ENCODE results near the gene CRB2. TPM values are rescaled to one million over a fixed set of nuclear protein-coding genes. Genes with fewer than 3 reads are reported as not detected.
"Not testable (repeated sequence)": the region's sequence is repeated elsewhere in the genome, so short reads cannot be mapped to it uniquely, and the experiment has no call there.

The CRB2 gene
- total RNA-seq, 5 donors from 2014 or later (not counting 1 experiment from before 2014, with no cell fraction given), result 0.09 to 0.20 TPM; not detected in 3

- no peaks in the 10 kb centered on the region for H3K27me3 Mint-ChIP-seq
- H3K27ac Mint-ChIP-seq, result no peak overlapping the region
- Histone ChIP-seq H3K27ac (ENCODE audit: low read length) (no peak overlapping the region), H3K27me3 (replicated peaks in 1 of 2; ENCODE audit: control insufficient read depth in 2 of 2, extremely low read depth in 1 of 2, insufficient read depth in 2 of 2, low read length in 1 of 2) (no peaks in the 10 kb centered on the region), H3K36me3 (ENCODE audit: control insufficient read depth in 2 of 2, extremely low read depth in 1 of 2, insufficient read depth in 1 of 2, low read length in 1 of 2) (peaks cover 0 to 8% of the 10 kb centered on the region in 2 donors), H3K4me3 (ENCODE audit: control insufficient read depth in 1 of 2, extremely low read depth in 1 of 2, low read length in 1 of 2) (no peak overlapping the region), H3K4me1 (ENCODE audit: control insufficient read depth in 1 of 2, extremely low read depth in 1 of 2, insufficient read depth in 2 of 2, low read length in 2 of 2) (no peaks in the 10 kb centered on the region), H3K9me3 (no peaks in the 10 kb centered on the region)
- ATAC-seq (replicated peaks in 1 of 4) (peak in 1 of 4 experiments; percentile 19), DNase-seq (no peak)
- H3K4me3 Mint-ChIP-seq, result no peak overlapping the region
- peaks cover 11% of the 10 kb centered on the region for H3K36me3 Mint-ChIP-seq
- ChIA-PET CTCF (no interaction called here), POLR2A (no interaction called here)
- H3K9me3 Mint-ChIP-seq, result peaks cover 0 to 5% (median 0%) of the 10 kb centered on the region in 3 donors
- no peaks in the 10 kb centered on the region for H3K4me1 Mint-ChIP-seq
- 84% methylated on average over 21 of the region's 24 CpGs for WGBS (ENCODE audit: insufficient coverage)
Observed at GRCh38 chr9:123395689-123396511, 39.9 kb downstream of the CRB2 start.

DNA sequence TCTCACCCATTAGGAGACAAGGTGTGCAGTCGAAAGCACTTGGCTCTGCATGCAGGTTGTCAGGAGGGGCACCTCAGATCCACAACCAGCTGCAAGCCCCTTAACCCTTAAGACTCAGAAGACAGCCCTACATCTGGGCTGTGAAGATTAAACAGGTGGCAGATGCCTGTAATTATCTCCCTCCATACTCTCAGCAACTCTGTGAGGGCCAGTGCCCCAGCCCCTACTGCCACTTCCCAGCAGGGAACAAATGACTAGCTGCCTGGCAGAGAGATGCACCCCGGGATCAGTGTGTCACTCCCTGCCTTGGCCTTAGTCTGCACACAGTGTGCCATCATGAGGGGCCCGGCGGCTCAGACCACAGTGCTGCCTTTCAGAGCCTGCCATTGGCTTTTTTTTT, 42.0 kb downstream of the CRB2 start:
- ChIA-PET POLR2A (no interaction called here), CTCF (no interaction called here)
- no peaks in the 10 kb centered on the region for H3K4me1 Mint-ChIP-seq
- Histone ChIP-seq H3K4me1 (ENCODE audit: control insufficient read depth in 1 of 2, extremely low read depth in 1 of 2, insufficient read depth in 2 of 2, low read length in 2 of 2) (no peaks in the 10 kb centered on the region), H3K36me3 (ENCODE audit: control insufficient read depth in 2 of 2, extremely low read depth in 1 of 2, insufficient read depth in 1 of 2, low read length in 1 of 2) (peaks cover 0 to 8% of the 10 kb centered on the region in 2 donors), H3K9me3 (no peaks in the 10 kb centered on the region), H3K27me3 (replicated peaks in 1 of 2; ENCODE audit: control insufficient read depth in 2 of 2, extremely low read depth in 1 of 2, insufficient read depth in 2 of 2, low read length in 1 of 2) (no peaks in the 10 kb centered on the region), H3K27ac (ENCODE audit: low read length) (no peak overlapping the region), H3K4me3 (ENCODE audit: control insufficient read depth in 1 of 2, extremely low read depth in 1 of 2, low read length in 1 of 2) (no peak overlapping the region)
- no peak for ATAC-seq (replicated peaks in 1 of 4)
- H3K4me3 Mint-ChIP-seq, result no peak overlapping the region
- H3K9me3 Mint-ChIP-seq, result peaks cover 0 to 5% (median 0%) of the 10 kb centered on the region in 3 donors
- H3K36me3 Mint-ChIP-seq, result peaks cover 13% of the 10 kb centered on the region
- DNase-seq, result no peak
- no peaks in the 10 kb centered on the region for H3K27me3 Mint-ChIP-seq
- WGBS (ENCODE audit: insufficient coverage), result 100% methylated on average over 3 of the region's 4 CpGs
- H3K27ac Mint-ChIP-seq, result no peak overlapping the region

GRCh38 chr9:123398938-123399337, 42.9 kb downstream of the CRB2 start:
- H3K4me1 Mint-ChIP-seq; ATAC-seq (replicated peaks in 1 of 4); H3K27me3 Mint-ChIP-seq; H3K27ac Mint-ChIP-seq; H3K4me1 ChIP-seq (ENCODE audit: control insufficient read depth in 1 of 2, extremely low read depth in 1 of 2, insufficient read depth in 2 of 2, low read length in 2 of 2); H3K36me3 Mint-ChIP-seq; H3K9me3 ChIP-seq; H3K4me3 Mint-ChIP-seq; H3K9me3 Mint-ChIP-seq; DNase-seq; H3K4me3 ChIP-seq (ENCODE audit: control insufficient read depth in 1 of 2, extremely low read depth in 1 of 2, low read length in 1 of 2); POLR2A ChIA-PET; H3K27me3 ChIP-seq (replicated peaks in 1 of 2; ENCODE audit: control insufficient read depth in 2 of 2, extremely low read depth in 1 of 2, insufficient read depth in 2 of 2, low read length in 1 of 2); H3K36me3 ChIP-seq (ENCODE audit: control insufficient read depth in 2 of 2, extremely low read depth in 1 of 2, insufficient read depth in 1 of 2, low read length in 1 of 2); H3K27ac ChIP-seq (ENCODE audit: low read length): not testable (repeated sequence)
- CTCF ChIA-PET, result interaction anchor here in 1 of 2 donors (1.2 kb wide), 1 partner anchor 123 kb away, joined by 3 read pairs; no protein-coding TSS in a partner anchor
- 100% methylated on average over 12 of the region's 14 CpGs for WGBS (ENCODE audit: insufficient coverage)

DNA sequence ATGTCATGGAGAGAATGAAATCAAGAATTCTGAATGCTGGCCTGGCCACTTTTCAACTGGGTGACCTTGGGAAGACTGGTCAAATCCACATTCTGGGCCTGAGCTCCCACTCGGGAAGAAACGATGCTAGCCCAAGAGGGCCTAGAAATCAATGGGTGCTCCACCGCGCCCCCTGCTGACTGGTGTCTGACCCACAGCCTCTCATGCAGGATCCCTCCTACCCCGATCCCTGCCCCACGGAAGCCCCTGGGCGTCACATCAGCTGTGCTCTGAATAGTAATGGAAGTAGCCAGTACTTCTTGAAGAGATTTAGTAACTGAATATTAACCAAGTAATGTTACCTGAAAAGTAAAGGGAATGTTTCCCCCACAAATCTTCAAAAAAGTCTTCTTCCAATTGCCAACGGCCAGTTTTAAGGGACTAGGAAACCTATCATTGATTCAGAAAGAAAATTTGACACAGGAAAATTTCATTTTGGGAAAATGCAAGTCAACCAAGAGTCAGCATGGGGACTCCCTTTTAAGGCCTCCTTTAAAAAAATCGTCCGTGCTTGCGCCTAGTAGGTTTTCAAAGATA, 43.9 kb downstream of the CRB2 start:
- Histone ChIP-seq H3K36me3 (ENCODE audit: control insufficient read depth in 2 of 2, extremely low read depth in 1 of 2, insufficient read depth in 1 of 2, low read length in 1 of 2) (peaks cover 0 to 5% of the 10 kb centered on the region in 2 donors), H3K27me3 (replicated peaks in 1 of 2; ENCODE audit: control insufficient read depth in 2 of 2, extremely low read depth in 1 of 2, insufficient read depth in 2 of 2, low read length in 1 of 2) (no peaks in the 10 kb centered on the region), H3K27ac (ENCODE audit: low read length) (no peak overlapping the region), H3K9me3 (no peaks in the 10 kb centered on the region), H3K4me1 (ENCODE audit: control insufficient read depth in 1 of 2, extremely low read depth in 1 of 2, insufficient read depth in 2 of 2, low read length in 2 of 2) (no peaks in the 10 kb centered on the region), H3K4me3 (ENCODE audit: control insufficient read depth in 1 of 2, extremely low read depth in 1 of 2, low read length in 1 of 2) (no peak overlapping the region)
- H3K4me1 Mint-ChIP-seq, result no peaks in the 10 kb centered on the region
- ATAC-seq (replicated peaks in 1 of 4) (no peak), DNase-seq (peak in 1 of 35 experiments; percentile 3)
- H3K4me3 Mint-ChIP-seq, result no peak overlapping the region
- CTCF ChIA-PET, result interaction anchor here in 1 of 2 donors (0.6 to 1.2 kb wide), 2 partner anchors 124 to 1364 kb away, joined by 3 read pairs; no protein-coding TSS in a partner anchor
- H3K27me3 Mint-ChIP-seq, result no peaks in the 10 kb centered on the region
- 92% methylated on average over 5 of the region's 11 CpGs for WGBS (ENCODE audit: insufficient coverage)
- no peaks in the 10 kb centered on the region for H3K9me3 Mint-ChIP-seq
- POLR2A ChIA-PET, result no interaction called here
- peaks cover 9% of the 10 kb centered on the region for H3K36me3 Mint-ChIP-seq
- no peak overlapping the region for H3K27ac Mint-ChIP-seq

DNA sequence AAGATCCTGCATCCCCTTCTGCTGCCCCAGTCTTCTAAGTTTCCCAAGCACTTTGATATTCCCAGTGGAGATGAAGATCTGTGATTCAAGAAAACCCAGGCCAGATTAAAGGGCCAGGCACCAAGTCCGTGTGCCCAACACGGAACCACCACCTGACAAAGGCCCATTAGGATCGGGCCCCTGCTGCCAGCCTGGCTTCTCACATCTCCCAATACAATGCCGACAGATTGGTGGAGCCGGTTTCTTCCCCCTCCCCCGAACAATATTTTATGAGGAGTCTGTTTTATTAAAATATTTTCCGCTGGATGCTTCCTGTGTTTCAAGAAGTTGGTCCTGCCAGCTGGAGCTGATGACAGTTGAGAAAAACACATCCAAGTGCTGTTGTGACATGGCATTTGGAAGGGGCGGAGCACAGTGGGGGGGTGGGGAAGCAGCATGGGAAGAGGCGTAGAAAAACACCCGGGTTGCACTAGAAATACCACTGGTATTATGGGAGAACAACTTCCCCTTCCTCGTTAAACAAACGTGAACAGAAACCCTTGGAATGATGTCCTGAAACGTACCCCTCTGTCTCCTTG, 45.0 kb downstream of the CRB2 start:
- ATAC-seq (replicated peaks in 1 of 4) (no peak), DNase-seq (no peak)
- H3K4me3 Mint-ChIP-seq, result no peak overlapping the region
- Histone ChIP-seq H3K4me1 (ENCODE audit: control insufficient read depth in 1 of 2, extremely low read depth in 1 of 2, insufficient read depth in 2 of 2, low read length in 2 of 2) (peaks cover 0 to 2% of the 10 kb centered on the region in 2 experiments), H3K27ac (ENCODE audit: low read length) (no peak overlapping the region), H3K36me3 (ENCODE audit: control insufficient read depth in 2 of 2, extremely low read depth in 1 of 2, insufficient read depth in 1 of 2, low read length in 1 of 2) (peaks cover 0 to under 1% of the 10 kb centered on the region in 2 donors), H3K9me3 (no peaks in the 10 kb centered on the region), H3K4me3 (ENCODE audit: control insufficient read depth in 1 of 2, extremely low read depth in 1 of 2, low read length in 1 of 2) (no peak overlapping the region), H3K27me3 (replicated peaks in 1 of 2; ENCODE audit: control insufficient read depth in 2 of 2, extremely low read depth in 1 of 2, insufficient read depth in 2 of 2, low read length in 1 of 2) (no peaks in the 10 kb centered on the region)
- peaks cover 9% of the 10 kb centered on the region for H3K36me3 Mint-ChIP-seq
- no peaks in the 10 kb centered on the region for H3K9me3 Mint-ChIP-seq
- ChIA-PET POLR2A (no interaction called here), CTCF (no interaction called here)
- WGBS (ENCODE audit: insufficient coverage), result 80% methylated on average over 5 of the region's 13 CpGs
- no peak overlapping the region for H3K27ac Mint-ChIP-seq
- H3K4me1 Mint-ChIP-seq, result peaks cover 0 to under 1% (median 0%) of the 10 kb centered on the region in 3 donors
- H3K27me3 Mint-ChIP-seq, result no peaks in the 10 kb centered on the region

DNA sequence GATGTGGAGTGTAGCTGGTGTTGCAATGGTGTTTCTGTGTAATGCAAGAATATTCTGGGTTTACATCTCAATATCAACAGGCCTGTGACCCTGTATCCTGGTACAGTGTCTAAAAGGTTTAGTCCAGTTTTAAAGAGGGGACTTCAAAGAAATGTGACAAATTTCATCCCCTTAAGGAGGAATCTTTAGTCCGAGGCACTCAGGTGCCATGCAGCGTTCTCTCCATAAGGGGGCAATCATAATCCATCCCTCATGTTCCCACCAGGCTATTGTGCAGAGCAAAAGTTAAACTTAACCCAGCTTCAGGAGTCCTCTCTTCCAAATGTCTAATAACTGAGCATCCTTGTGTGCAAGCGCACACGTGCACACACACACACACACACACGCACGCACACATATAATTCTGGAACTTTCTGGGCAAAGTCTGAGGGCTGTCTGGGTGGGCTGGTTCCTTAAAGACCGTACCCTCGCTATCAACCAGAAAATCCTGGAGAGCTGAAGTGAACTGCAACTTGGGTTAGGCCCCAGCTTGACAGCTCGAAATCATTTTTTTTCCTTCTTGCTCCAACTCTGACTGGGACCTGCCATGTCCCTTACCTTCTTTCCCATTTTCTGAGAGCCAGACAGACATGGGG, 46.0 kb downstream of the CRB2 start:
- 87% methylated on average over 7 of the region's 9 CpGs for WGBS (ENCODE audit: insufficient coverage)
- Mint-ChIP-seq H3K4me1 (peaks cover 0 to 9% (median 8%) of the 10 kb centered on the region in 3 donors), H3K27ac (no peak overlapping the region), H3K9me3 (no peaks in the 10 kb centered on the region), H3K27me3 (no peaks in the 10 kb centered on the region), H3K4me3 (no peak overlapping the region), H3K36me3 (peaks cover 2% of the 10 kb centered on the region)
- Histone ChIP-seq H3K27me3 (replicated peaks in 1 of 2; ENCODE audit: control insufficient read depth in 2 of 2, extremely low read depth in 1 of 2, insufficient read depth in 2 of 2, low read length in 1 of 2) (no peaks in the 10 kb centered on the region), H3K36me3 (ENCODE audit: control insufficient read depth in 2 of 2, extremely low read depth in 1 of 2, insufficient read depth in 1 of 2, low read length in 1 of 2) (no peaks in the 10 kb centered on the region), H3K4me3 (ENCODE audit: control insufficient read depth in 1 of 2, extremely low read depth in 1 of 2, low read length in 1 of 2) (no peak overlapping the region), H3K4me1 (ENCODE audit: control insufficient read depth in 1 of 2, extremely low read depth in 1 of 2, insufficient read depth in 2 of 2, low read length in 2 of 2) (peaks cover 0 to 3% of the 10 kb centered on the region in 2 experiments), H3K9me3 (no peaks in the 10 kb centered on the region), H3K27ac (ENCODE audit: low read length) (no peak overlapping the region)
- ChIA-PET POLR2A (no interaction called here), CTCF (no interaction called here)
- peak in 1 of 35 experiments; percentile 16 for DNase-seq
- ATAC-seq (replicated peaks in 1 of 4), result no peak

All from T-cell (primary cell).